Measurements from ENCODE around the gene PHOX2A.

DNA sequence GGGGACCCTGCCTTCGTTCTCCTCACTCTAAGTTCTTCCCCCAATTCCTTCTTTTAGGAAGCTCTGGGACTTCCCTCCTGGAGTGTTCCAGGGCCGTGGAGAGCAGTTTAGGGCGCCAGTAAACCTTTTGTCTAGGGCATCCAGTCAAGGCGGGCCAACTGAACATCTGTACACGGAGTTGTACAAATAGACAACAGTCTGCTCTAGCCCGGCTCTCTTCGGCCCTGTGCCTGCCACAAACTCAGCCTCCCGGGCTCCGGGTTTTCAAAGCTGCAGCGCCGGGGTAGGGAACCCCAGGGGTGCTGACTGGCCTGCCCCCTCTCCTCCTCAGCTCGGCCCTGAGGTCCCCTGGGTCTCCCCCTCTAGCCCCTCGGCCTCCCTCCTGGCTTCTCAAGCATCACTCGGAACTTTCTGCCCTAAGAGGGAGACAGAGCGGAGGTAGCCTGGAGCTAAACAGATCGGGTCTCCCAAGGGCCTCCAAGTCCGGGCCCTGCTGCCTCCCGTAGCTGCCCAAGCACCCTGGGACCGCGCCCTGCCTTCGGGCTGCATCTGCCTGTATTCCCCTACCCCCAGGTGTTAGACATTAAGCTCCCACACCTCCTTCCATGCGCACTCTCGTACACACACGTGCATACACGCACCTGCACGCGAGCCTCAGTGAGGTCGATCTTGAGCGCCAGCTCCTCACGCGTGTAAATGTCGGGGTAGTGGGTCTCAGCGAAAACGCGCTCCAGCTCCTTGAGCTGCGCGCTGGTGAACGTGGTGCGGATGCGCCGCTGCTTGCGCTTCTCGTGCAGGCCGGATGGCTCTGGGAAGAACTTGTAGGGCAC, 3.3 kb downstream of the PHOX2A start:
- TF ChIP-seq POLR2AphosphoS5 (IDR thresholded peaks at IDR 0.05; ENCODE audit: low read depth, low read length) (no peak), TAF1 (IDR thresholded peaks at IDR 0.05; ENCODE audit: borderline replicate concordance, insufficient read depth, low read length) (no peak)
- TF ChIP-seq, protein P1, sequence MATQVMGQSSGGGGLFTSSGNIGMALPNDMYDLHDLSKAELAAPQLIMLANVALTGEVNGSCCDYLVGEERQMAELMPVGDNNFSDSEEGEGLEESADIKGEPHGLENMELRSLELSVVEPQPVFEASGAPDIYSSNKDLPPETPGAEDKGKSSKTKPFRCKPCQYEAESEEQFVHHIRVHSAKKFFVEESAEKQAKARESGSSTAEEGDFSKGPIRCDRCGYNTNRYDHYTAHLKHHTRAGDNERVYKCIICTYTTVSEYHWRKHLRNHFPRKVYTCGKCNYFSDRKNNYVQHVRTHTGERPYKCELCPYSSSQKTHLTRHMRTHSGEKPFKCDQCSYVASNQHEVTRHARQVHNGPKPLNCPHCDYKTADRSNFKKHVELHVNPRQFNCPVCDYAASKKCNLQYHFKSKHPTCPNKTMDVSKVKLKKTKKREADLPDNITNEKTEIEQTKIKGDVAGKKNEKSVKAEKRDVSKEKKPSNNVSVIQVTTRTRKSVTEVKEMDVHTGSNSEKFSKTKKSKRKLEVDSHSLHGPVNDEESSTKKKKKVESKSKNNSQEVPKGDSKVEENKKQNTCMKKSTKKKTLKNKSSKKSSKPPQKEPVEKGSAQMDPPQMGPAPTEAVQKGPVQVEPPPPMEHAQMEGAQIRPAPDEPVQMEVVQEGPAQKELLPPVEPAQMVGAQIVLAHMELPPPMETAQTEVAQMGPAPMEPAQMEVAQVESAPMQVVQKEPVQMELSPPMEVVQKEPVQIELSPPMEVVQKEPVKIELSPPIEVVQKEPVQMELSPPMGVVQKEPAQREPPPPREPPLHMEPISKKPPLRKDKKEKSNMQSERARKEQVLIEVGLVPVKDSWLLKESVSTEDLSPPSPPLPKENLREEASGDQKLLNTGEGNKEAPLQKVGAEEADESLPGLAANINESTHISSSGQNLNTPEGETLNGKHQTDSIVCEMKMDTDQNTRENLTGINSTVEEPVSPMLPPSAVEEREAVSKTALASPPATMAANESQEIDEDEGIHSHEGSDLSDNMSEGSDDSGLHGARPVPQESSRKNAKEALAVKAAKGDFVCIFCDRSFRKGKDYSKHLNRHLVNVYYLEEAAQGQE (IDR thresholded peaks at IDR 0.05; ENCODE audit: insufficient read depth in 1 of 2, low read depth in 2 of 2, low read length in 2 of 2), result no peak
